HG02759 (cell line): ENCODE data around the gene IFIT3.
"Not testable (repeated sequence)": the region's sequence is repeated elsewhere in the genome, so short reads cannot be mapped to it uniquely, and the experiment has no call there.

Experiments used
- ATAC-seq: cut with Tn5 transposase; IDR thresholded peaks from one replicate; pipeline ENCODE4 v1.9.1; 2021; ENCODE audit warnings: mild to moderate bottlenecking, moderate library complexity; ENCODE audit not compliant: unreplicated experiment

IFIT3 gene

GRCh38 chr10:89303161-89303560 lies 24.6 kb upstream of the IFIT3 start:
- no peak for ATAC-seq

GRCh38 chr10:89304026-89304425 lies 23.8 kb upstream of the IFIT3 start:
- no peak for ATAC-seq

- ATAC-seq: no peak
These were observed 23.4 kb upstream of the IFIT3 start for GRCh38 chr10:89304446-89304845.

DNA sequence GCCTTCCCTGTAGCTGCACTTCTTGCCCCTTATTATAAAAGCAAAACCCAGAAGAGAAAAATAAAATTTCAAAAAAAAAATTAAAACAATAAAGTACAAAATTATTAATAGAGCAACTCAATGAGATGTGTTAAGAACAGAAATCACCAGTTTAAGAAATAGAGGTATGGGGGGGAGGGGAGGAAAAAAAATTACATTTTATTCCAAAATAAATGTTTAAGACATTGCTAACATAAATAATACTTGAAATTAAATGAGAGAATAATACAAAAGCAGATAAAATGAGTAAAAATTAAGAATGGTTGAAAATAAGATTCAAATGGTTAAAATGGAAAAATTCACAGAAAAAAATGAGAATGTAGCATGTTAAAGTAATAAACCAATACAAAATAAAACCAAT lies 22.9 kb upstream of the IFIT3 start:
- no peak for ATAC-seq

DNA sequence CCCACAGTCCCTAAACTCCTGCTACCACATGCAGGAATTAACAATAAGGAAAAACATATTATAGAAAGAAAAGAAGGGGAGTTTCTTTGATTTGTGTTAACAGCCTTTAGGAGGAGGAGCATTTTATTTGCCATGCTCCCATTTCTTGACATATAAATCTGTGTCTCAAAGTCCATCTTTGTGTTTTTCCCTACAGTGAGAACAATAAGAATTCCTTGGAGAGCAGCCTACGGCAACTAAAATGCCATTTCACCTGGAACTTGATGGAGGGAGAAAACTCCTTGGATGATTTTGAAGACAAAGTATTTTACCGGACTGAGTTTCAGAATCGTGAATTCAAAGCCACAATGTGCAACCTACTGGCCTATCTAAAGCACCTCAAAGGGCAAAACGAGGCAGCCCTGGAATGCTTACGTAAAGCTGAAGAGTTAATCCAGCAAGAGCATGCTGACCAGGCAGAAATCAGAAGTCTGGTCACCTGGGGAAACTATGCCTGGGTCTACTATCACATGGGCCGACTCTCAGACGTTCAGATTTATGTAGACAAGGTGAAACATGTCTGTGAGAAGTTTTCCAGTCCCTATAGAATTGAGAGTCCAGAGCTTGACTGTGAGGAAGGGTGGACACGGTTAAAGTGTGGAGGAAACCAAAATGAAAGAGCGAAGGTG lies 21.9 kb upstream of the IFIT3 start:
- no peak for ATAC-seq

DNA sequence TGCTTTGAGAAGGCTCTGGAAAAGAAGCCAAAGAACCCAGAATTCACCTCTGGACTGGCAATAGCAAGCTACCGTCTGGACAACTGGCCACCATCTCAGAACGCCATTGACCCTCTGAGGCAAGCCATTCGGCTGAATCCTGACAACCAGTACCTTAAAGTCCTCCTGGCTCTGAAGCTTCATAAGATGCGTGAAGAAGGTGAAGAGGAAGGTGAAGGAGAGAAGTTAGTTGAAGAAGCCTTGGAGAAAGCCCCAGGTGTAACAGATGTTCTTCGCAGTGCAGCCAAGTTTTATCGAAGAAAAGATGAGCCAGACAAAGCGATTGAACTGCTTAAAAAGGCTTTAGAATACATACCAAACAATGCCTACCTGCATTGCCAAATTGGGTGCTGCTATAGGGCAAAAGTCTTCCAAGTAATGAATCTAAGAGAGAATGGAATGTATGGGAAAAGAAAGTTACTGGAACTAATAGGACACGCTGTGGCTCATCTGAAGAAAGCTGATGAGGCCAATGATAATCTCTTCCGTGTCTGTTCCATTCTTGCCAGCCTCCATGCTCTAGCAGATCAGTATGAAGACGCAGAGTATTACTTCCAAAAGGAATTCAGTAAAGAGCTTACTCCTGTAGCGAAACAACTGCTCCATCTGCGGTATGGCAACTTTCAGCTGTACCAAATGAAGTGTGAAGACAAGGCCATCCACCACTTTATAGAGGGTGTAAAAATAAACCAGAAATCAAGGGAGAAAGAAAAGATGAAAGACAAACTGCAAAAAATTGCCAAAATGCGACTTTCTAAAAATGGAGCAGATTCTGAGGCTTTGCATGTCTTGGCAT lies 21.1 kb upstream of the IFIT3 start:
- ATAC-seq: no peak

DNA sequence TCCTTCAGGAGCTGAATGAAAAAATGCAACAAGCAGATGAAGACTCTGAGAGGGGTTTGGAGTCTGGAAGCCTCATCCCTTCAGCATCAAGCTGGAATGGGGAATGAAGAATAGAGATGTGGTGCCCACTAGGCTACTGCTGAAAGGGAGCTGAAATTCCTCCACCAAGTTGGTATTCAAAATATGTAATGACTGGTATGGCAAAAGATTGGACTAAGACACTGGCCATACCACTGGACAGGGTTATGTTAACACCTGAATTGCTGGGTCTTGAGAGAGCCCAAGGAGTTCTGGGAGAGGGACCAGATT lies 20.6 kb upstream of the IFIT3 start:
- ATAC-seq: no peak

GRCh38 chr10:89308266-89308665 lies 19.5 kb upstream of the IFIT3 start:
- ATAC-seq: no peak

GRCh38 chr10:89308736-89309135 lies 19.1 kb upstream of the IFIT3 start:
- no peak for ATAC-seq

- no peak for ATAC-seq
These were observed 18.4 kb upstream of the IFIT3 start for GRCh38 chr10:89309156-89310055.

GRCh38 chr10:89310056-89310893 lies 17.5 kb upstream of the IFIT3 start:
- no peak for ATAC-seq

GRCh38 chr10:89312973-89313372 lies 14.8 kb upstream of the IFIT3 start:
- ATAC-seq: no peak

DNA sequence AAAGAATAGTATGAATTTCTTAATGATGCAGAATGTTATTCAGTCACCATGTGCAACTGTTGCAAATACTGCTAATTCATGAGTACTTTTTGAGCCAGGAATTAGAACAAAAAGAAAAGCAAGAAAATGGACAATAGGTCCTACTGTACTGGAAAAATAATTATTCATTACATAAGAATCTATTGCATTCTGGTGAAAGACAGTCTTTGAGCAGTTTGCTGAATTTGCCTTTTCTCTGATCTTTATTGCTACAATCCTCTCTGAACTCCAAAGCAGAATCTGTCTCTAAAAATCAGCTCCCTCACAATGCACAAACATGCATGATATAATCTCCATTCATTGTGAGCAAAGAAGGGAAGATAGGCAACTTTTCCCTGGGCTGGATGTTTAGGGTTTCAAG lies 13.1 kb upstream of the IFIT3 start:
- ATAC-seq: no peak

DNA sequence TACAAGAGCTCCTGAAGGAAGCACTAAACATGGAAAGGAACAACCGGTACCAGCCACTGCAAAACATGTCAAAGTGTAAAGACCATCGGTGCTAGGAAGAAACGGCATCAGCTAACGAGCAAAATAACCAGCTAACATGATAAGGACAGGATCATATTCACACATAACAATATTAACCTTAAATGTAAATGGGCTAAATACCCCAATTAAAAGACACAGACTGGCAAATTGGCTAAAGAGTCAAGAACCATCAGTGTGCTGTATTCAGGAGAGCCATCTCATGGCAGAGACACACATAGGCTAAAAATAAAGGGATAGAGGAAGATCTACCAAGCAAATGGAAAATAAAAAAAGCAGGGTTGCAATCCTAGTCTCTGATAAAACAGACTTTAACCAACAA lies 9.8 kb upstream of the IFIT3 start:
- ATAC-seq: not testable (repeated sequence)

DNA sequence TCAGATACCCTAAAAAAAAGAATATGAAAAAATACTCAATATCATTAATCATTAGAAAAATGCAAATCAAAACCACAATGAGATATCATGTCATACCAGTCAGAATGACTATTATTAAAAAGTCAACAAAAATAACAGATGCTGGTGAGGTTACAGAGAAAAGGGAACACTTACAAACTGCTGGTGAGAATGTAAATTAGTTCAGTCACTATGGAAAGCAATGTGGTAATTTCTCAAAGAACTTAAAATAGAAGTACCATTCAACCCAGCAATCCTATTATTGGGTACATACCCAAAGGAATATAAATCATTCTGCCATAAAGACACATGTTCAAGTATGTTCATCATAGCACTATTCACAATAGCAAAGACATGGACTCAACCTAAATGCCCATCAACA lies 2.7 kb upstream of the IFIT3 start:
- ATAC-seq: not testable (repeated sequence)

- not testable (repeated sequence) for ATAC-seq
These were observed 1.9 kb upstream of the IFIT3 start for GRCh38 chr10:89325856-89326255.

DNA sequence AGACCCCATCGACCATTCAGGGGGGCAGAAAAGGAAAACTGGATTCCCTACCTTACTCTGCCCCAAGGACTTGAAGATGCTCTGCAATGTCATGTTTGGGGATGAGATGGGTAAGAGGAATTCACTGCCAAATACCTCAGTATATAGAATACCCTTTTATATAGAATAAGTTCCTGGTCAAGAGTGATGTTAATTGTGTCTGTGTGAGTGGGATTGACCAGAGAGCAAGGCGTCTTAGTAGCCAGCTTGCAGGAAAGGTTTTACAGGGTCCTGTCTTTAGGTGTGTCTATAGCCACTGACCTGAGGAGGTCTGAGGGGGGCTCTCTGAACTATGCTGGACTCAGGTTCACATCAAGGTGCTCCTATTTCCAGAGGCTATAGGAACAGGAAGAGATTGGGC lies 1.4 kb downstream of the IFIT3 start:
- no peak for ATAC-seq

GRCh38 chr10:89330014-89330413 lies 2.2 kb downstream of the IFIT3 start:
- ATAC-seq: not testable (repeated sequence)

DNA sequence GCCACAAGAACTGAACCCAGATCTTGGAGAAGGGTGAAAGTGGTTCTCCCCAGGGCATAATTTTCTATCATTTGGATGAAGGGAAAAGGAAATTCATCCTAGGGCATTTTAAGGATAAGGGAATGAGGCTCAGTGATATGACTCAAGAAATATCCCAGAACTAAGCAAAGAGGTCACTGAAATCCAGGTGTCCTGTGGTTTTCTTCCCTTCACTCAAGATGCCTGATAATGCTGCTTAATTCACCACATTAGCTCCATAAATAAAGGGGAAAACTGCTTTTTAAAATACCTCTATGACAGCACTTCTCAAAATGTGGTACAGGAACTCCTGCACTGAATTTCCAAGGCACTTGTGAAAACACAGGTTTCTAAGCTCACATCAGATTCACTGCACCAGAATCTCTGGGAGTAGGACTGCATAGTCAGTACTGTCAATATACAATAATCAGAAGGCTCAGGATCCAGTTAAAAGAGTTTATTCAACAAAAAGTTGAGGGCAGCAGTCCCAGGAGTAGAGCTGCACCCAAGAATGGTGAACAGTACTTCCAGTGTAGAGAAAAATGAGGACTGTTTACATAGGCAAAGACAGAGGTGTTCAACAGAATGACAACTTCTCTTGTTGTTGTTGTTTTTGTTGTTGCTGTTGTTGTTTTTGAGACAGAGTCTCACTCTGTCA lies 2.9 kb downstream of the IFIT3 start:
- ATAC-seq: no peak

GRCh38 chr10:89331487-89332122 lies 3.8 kb downstream of the IFIT3 start:
- not testable (repeated sequence) for ATAC-seq
